ENCODE results near the gene CORO7. TPM values are rescaled to one million over a fixed set of nuclear protein-coding genes. Genes with fewer than 3 reads are reported as not detected.
"Not testable (repeated sequence)": the region's sequence is repeated elsewhere in the genome, so short reads cannot be mapped to it uniquely, and the experiment has no call there.

The CORO7 gene
- polyA plus RNA-seq, 2 of the 4 experiments (the other 2 are of a cell fraction), result 6.0 to 11.9 TPM

- peak overlapping the region; percentile 4; the same call in 2 of the 3 replicates for H3K4me2 ChIP-seq
- H3K4me1 ChIP-seq, result peaks cover 29% of the 10 kb centered on the region
- FAIRE-seq, result no peak
- POLR2A ChIA-PET, result interaction anchor here (1.7 kb wide), 1 partner anchor 9 kb away, joined by 4 read pairs; no protein-coding TSS in a partner anchor
- CTCF ChIA-PET, result interaction anchor here (0.8 to 12.6 kb wide), 5 partner anchors 14 to 91 kb away, joined by 3 to 231 read pairs (median 4); no protein-coding TSS in a partner anchor
- WGBS (ENCODE audit: missing lambda C conversion rate), result 71% methylated on average over 26 of the region's 26 CpGs
- no peak overlapping the region for H3K27ac ChIP-seq
- no peaks in the 10 kb centered on the region for H3K9me3 ChIP-seq
- peak in 1 of 2 experiments; percentile 44 for DNase-seq (ENCODE audit: low read depth in 1 of 2, low spot score in 1 of 2)
- H3K4me3 ChIP-seq, result no peak overlapping the region
- TF ChIP-seq FOXS1 (CRISPR knock-in tag; IDR thresholded peaks at IDR 0.05) (no peak), JUNB (IDR thresholded peaks at IDR 0.05) (no peak), ZSCAN20 (CRISPR knock-in tag; IDR thresholded peaks at IDR 0.05) (no peak), ZFP36 (IDR thresholded peaks at IDR 0.05; ENCODE audit: borderline replicate concordance, partially characterized antibody) (no peak), HDAC2 (IDR thresholded peaks at IDR 0.05) (no peak)
- peak; percentile 3 to 41; a peak in 5 of 6 replicates for ATAC-seq
Observed at GRCh38 chr16:4344983-4345835, 71.2 kb downstream of the CORO7 start.

DNA sequence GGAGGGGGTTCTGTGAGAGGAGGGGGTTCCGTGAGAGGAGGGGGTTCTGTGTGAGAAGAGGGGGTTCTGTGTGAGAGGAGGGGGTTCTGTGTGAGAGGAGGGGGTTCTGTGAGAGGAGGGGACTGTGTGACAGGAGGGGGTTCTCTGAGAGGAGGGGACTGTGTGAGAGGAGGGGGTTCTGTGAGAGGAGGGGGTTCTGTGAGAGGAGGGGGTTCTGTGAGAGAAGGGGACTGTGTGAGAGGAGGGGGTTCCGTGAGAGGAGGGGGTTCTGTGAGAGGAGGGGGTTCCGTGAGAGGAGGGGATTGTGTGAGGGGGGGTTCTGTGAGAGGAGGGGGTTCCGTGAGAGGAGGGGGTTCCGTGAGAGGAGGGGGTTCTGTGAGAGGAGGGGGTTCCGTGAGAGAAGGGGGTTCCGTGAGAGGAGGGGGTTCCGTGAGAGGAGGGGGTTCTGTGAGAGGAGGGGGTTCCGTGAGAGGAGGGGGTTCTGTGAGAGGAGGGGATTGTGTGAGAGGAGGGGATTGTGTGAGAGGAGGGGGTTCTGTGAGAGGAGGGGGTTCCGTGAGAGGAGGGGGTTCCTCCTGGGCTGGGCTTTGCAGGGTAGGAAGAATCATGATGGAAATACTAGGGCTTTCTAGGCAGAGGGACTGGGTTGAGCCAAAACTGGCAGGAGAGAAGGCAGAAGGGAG, 72.0 kb downstream of the CORO7 start:
- H3K27ac ChIP-seq; H3K9me3 ChIP-seq; H3K4me2 ChIP-seq; DNase-seq (ENCODE audit: low read depth in 1 of 2, low spot score in 1 of 2); FAIRE-seq; POLR2A ChIA-PET; H3K4me3 ChIP-seq: not testable (repeated sequence)
- CTCF ChIA-PET, result interaction anchor here (1.2 to 12.6 kb wide), 5 partner anchors 15 to 60 kb away, joined by 3 to 231 read pairs (median 59); no protein-coding TSS in a partner anchor
- ATAC-seq, result peak in 1 of 2 experiments; percentile 43; a peak in 2 of 6 replicates
- WGBS (ENCODE audit: missing lambda C conversion rate), result 25% methylated on average over 1 of the region's 10 CpGs
- H3K4me1 ChIP-seq, result peaks cover 26% of the 10 kb centered on the region

- peaks cover 31% of the 10 kb centered on the region for H3K4me1 ChIP-seq
- no peak for ATAC-seq
- TF ChIP-seq CTCF (IDR thresholded peaks at IDR 0.05) (no peak), TFCP2L1 (CRISPR knock-in tag; IDR thresholded peaks at IDR 0.05) (no peak), TP53 (CRISPR knock-in tag; IDR thresholded peaks at IDR 0.05) (no peak), ZSCAN20 (CRISPR knock-in tag; IDR thresholded peaks at IDR 0.05) (no peak), MYC (IDR thresholded peaks at IDR 0.05; ENCODE audit: borderline replicate concordance, low read length) (no peak), USF2 (IDR thresholded peaks at IDR 0.05) (no peak), RNF2 (IDR thresholded peaks at IDR 0.05; ENCODE audit: borderline replicate concordance, low read depth) (no peak), CHD4 (IDR thresholded peaks at IDR 0.05; ENCODE audit: borderline replicate concordance) (no peak), KDM1A (IDR thresholded peaks at IDR 0.05; ENCODE audit: low read depth) (no peak)
- TF ChIP-seq, protein P1, sequence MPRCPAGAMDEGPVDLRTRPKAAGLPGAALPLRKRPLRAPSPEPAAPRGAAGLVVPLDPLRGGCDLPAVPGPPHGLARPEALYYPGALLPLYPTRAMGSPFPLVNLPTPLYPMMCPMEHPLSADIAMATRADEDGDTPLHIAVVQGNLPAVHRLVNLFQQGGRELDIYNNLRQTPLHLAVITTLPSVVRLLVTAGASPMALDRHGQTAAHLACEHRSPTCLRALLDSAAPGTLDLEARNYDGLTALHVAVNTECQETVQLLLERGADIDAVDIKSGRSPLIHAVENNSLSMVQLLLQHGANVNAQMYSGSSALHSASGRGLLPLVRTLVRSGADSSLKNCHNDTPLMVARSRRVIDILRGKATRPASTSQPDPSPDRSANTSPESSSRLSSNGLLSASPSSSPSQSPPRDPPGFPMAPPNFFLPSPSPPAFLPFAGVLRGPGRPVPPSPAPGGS (IDR thresholded peaks at IDR 0.05), result no peak
- TF ChIP-seq, protein P2, sequence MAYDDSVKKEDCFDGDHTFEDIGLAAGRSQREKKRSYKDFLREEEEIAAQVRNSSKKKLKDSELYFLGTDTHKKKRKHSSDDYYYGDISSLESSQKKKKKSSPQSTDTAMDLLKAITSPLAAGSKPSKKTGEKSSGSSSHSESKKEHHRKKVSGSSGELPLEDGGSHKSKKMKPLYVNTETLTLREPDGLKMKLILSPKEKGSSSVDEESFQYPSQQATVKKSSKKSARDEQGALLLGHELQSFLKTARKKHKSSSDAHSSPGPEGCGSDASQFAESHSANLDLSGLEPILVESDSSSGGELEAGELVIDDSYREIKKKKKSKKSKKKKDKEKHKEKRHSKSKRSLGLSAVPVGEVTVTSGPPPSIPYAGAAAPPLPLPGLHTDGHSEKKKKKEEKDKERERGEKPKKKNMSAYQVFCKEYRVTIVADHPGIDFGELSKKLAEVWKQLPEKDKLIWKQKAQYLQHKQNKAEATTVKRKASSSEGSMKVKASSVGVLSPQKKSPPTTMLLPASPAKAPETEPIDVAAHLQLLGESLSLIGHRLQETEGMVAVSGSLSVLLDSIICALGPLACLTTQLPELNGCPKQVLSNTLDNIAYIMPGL (CRISPR knock-in tag; IDR thresholded peaks at IDR 0.05; ENCODE audit: borderline replicate concordance), result no peak
- TF ChIP-seq, protein P3, sequence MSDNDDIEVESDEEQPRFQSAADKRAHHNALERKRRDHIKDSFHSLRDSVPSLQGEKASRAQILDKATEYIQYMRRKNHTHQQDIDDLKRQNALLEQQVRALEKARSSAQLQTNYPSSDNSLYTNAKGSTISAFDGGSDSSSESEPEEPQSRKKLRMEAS (IDR thresholded peaks at IDR 0.05), result no peak
- H3K4me2 ChIP-seq, result no peak overlapping the region
- no peak overlapping the region for H3K27ac ChIP-seq
- POLR2A ChIA-PET, result interaction anchor here (0.5 kb wide), 1 partner anchor 155 kb away, joined by 3 read pairs; no protein-coding TSS in a partner anchor
- DNase-seq (ENCODE audit: low read depth in 1 of 2, low spot score in 1 of 2), result no peak
- 94% methylated on average over 15 of the region's 21 CpGs for WGBS (ENCODE audit: missing lambda C conversion rate)
- no peak for FAIRE-seq
- no peak overlapping the region for H3K4me3 ChIP-seq
- CTCF ChIA-PET, result interaction anchor here (1.2 to 7.1 kb wide), 6 partner anchors 13 to 61 kb away, joined by 3 to 69 read pairs (median 8); no protein-coding TSS in a partner anchor
- H3K9me3 ChIP-seq, result no peaks in the 10 kb centered on the region
Observed at GRCh38 chr16:4342866-4343744, 73.3 kb downstream of the CORO7 start.

Measured in A549 (cell line).